GM12864 (cell line): ENCODE measurements around the gene E2F6.
A peak's percentile ranks its signal among the peaks of the same experiment; 100 is the strongest.

Source experiments
- DNase-seq: peaks from one replicate; pipeline ENCODE4 v3.0.0-alpha.2; 2011; ENCODE audit warnings: low read depth
- H3K4me3 ChIP-seq: 2 replicates; pipeline ENCODE4 v1.5.1; 2011; ENCODE audit warnings: mild to moderate bottlenecking, low read depth, low read length, control low read depth
- CTCF ChIP-seq: IDR thresholded peaks from 2 replicates; pipeline ENCODE4 v1.5.1; 2011; ENCODE audit warnings: low read depth, mild to moderate bottlenecking, moderate library complexity, low read length, control low read depth, inconsistent platforms; ENCODE audit errors: missing control alignments

The E2F6 gene

GRCh38 chr2:11509657-11510360 is 43.8 kb upstream of the E2F6 start:
- H3K4me3 ChIP-seq: no peak overlapping the region
- TF ChIP-seq CTCF: no peak
- no peak for DNase-seq

- no peak for TF ChIP-seq CTCF
- DNase-seq: no peak
- no peak overlapping the region for H3K4me3 ChIP-seq
Observed at GRCh38 chr2:11508279-11508678, 42.3 kb upstream of the E2F6 start.

- TF ChIP-seq CTCF: no peak
- H3K4me3 ChIP-seq: no peak overlapping the region
- no peak for DNase-seq
Observed at GRCh38 chr2:11507517-11507916, 41.6 kb upstream of the E2F6 start.

- no peak overlapping the region for H3K4me3 ChIP-seq
- no peak for TF ChIP-seq CTCF
- DNase-seq: no peak
Observed at GRCh38 chr2:11506611-11506969, 40.6 kb upstream of the E2F6 start.

GRCh38 chr2:11505652-11506610 is 40.0 kb upstream of the E2F6 start:
- DNase-seq: peak; percentile 49
- no peak for TF ChIP-seq CTCF
- H3K4me3 ChIP-seq: no peak overlapping the region

GRCh38 chr2:11503354-11503927 is 37.5 kb upstream of the E2F6 start:
- no peak for DNase-seq
- H3K4me3 ChIP-seq: no peak overlapping the region
- no peak for TF ChIP-seq CTCF
